Neural progenitor cell (in vitro differentiated cells): ENCODE measurements around the gene PTPRN2.

ENCODE experiments used
- CTCF ChIP-seq: fragments of 200-600 bp; sonication (generic); IDR thresholded peaks from 2 replicates; pipeline ENCODE4 v1.5.1; 2017; ENCODE audit warnings: antibody characterized with exemption, mild to moderate bottlenecking
- EZH2 ChIP-seq: fragments of 200-600 bp; sonication (generic); IDR thresholded peaks from 2 replicates; pipeline ENCODE4 v1.6.1; 2017; ENCODE audit warnings: antibody characterized with exemption, mild to moderate bottlenecking, moderate library complexity

- TF ChIP-seq CTCF (no peak), EZH2 (no peak)
Observed at GRCh38 chr7:157775021-157775559, 812.5 kb downstream of the PTPRN2 start.
